Type B pancreatic cell (in vitro differentiated cells): ENCODE data around the gene RUNX2. TPM values are rescaled to one million over a fixed set of nuclear protein-coding genes. Genes with fewer than 3 reads are reported as not detected.
"Not testable (repeated sequence)": the region's sequence is repeated elsewhere in the genome, so short reads cannot be mapped to it uniquely, and the experiment has no call there.

Experiments used
- DNase-seq: peaks from one replicate; pipeline ENCODE4 v3.0.0; 2021; ENCODE audit warnings: mixed read lengths; ENCODE audit not compliant: unreplicated experiment; ENCODE audit errors: extremely low spot score
- H3K27ac Mint-ChIP-seq: 2 replicates; pipeline ENCODE4 v1.8.0; 2021; ENCODE audit warnings: mild to moderate bottlenecking, mixed read lengths
- H3K27me3 Mint-ChIP-seq: 2 replicates; pipeline ENCODE4 v1.8.0; 2021; ENCODE audit warnings: mixed read lengths
- H3K36me3 Mint-ChIP-seq: 2 replicates; pipeline ENCODE4 v1.8.0; 2021; ENCODE audit warnings: mixed read lengths
- H3K4me1 Mint-ChIP-seq: one replicate; pipeline ENCODE4 v1.8.0; 2021; ENCODE audit warnings: mixed read lengths; ENCODE audit not compliant: unreplicated experiment
- H3K4me3 Mint-ChIP-seq: 2 replicates; pipeline ENCODE4 v1.8.0; 2021; ENCODE audit warnings: mild to moderate bottlenecking, mixed read lengths
- H3K9me3 Mint-ChIP-seq: 2 replicates; pipeline ENCODE4 v1.8.0; 2021; ENCODE audit warnings: mixed read lengths
- CTCF ChIP-seq: fragments of 200-600 bp; sonication (generic); conservative IDR thresholded peaks from 2 replicates; pipeline ENCODE4 v1.5.0; 2021; ENCODE audit warnings: antibody characterized with exemption, mild to moderate bottlenecking
- total RNA-seq: library from RNA; stranded (reverse); gene quantifications from 2 replicates; pipeline ENCODE4 v1.2.1, GENCODE V29; 2021; ENCODE audit warnings: low replicate concordance

The RUNX2 gene
- total RNA-seq, 1 donor from 2014 or later = 6.0 TPM

GRCh38 chr6:45460166-45460565 is 132.0 kb downstream of the RUNX2 start:
- Mint-ChIP-seq H3K4me3 (no peak overlapping the region), H3K9me3 (no peaks in the 10 kb centered on the region), H3K27ac (no peak overlapping the region), H3K27me3 (peaks cover 5% of the 10 kb centered on the region), H3K4me1 (peaks cover 27% of the 10 kb centered on the region), H3K36me3 (peaks cover 3% of the 10 kb centered on the region)
- DNase-seq = no peak
- no peak for TF ChIP-seq CTCF

GRCh38 chr6:45461486-45461885 is 133.4 kb downstream of the RUNX2 start:
- Mint-ChIP-seq H3K27me3 (peaks cover 5% of the 10 kb centered on the region), H3K36me3 (peaks cover 3% of the 10 kb centered on the region), H3K4me3 (no peak overlapping the region), H3K4me1 (peaks cover 27% of the 10 kb centered on the region), H3K9me3 (no peaks in the 10 kb centered on the region), H3K27ac (no peak overlapping the region)
- no peak for DNase-seq
- no peak for TF ChIP-seq CTCF

GRCh38 chr6:45462190-45463134 is 134.3 kb downstream of the RUNX2 start:
- Mint-ChIP-seq H3K4me3 (no peak overlapping the region), H3K4me1 (peaks cover 23% of the 10 kb centered on the region), H3K27me3 (no peaks in the 10 kb centered on the region), H3K36me3 (peaks cover 1% of the 10 kb centered on the region), H3K27ac (no peak overlapping the region), H3K9me3 (no peaks in the 10 kb centered on the region)
- no peak for DNase-seq
- TF ChIP-seq CTCF = no peak

- Mint-ChIP-seq H3K9me3 (no peaks in the 10 kb centered on the region), H3K27me3 (no peaks in the 10 kb centered on the region), H3K4me1 (peaks cover 26% of the 10 kb centered on the region), H3K27ac (peak overlapping the region; percentile 77), H3K36me3 (peaks cover 6% of the 10 kb centered on the region), H3K4me3 (peak overlapping the region; percentile 56)
- no peak for TF ChIP-seq CTCF
- DNase-seq = no peak
Observed at GRCh38 chr6:45464685-45465084, 136.6 kb downstream of the RUNX2 start.

- no peak overlapping the region for H3K4me3 Mint-ChIP-seq
- H3K36me3 Mint-ChIP-seq = peaks cover 6% of the 10 kb centered on the region
- no peak for TF ChIP-seq CTCF
- no peak for DNase-seq
- no peaks in the 10 kb centered on the region for H3K27me3 Mint-ChIP-seq
- H3K9me3 Mint-ChIP-seq = peaks cover 4% of the 10 kb centered on the region
- H3K4me1 Mint-ChIP-seq = peaks cover 34% of the 10 kb centered on the region
- no peak overlapping the region for H3K27ac Mint-ChIP-seq
Observed at GRCh38 chr6:45466686-45467085, 138.6 kb downstream of the RUNX2 start.

- H3K27me3 Mint-ChIP-seq, H3K9me3 Mint-ChIP-seq, H3K4me3 Mint-ChIP-seq, H3K27ac Mint-ChIP-seq, DNase-seq: not testable (repeated sequence)
- Mint-ChIP-seq H3K4me1 (peaks cover 33% of the 10 kb centered on the region), H3K36me3 (peaks cover 11% of the 10 kb centered on the region)
Observed at GRCh38 chr6:45467417-45467816, 139.3 kb downstream of the RUNX2 start.
